GM19324 (cell line): ENCODE measurements around the gene MED31.
"Not testable (repeated sequence)": the region's sequence is repeated elsewhere in the genome, so short reads cannot be mapped to it uniquely, and the experiment has no call there.

Experiments used
- ATAC-seq: cut with Tn5 transposase; IDR thresholded peaks from one replicate; pipeline ENCODE4 v1.9.1; 2021; ENCODE audit warnings: mild to moderate bottlenecking, moderate library complexity; ENCODE audit not compliant: unreplicated experiment, low FRiP score

MED31 gene

DNA sequence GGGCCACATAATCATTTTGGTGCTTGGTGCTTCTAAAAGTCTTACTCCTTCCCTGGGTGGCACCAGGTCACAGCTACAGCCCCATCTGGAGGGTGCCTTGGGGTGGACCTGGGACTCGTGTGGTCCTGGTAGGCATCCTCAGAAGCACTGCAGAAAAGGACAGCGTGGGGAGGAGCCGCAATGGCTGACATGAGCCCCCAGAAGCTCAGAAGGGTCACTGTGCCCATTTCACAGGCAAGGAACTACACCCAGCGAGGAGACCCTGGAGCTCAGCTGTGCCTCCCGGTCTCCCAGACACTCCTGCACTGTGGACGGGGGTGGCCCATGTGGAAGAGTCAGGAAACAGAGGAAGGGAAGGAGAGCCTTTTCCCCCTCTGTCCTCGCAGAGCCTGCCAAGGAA lies 26.5 kb upstream of the MED31 start:
- no peak for ATAC-seq

DNA sequence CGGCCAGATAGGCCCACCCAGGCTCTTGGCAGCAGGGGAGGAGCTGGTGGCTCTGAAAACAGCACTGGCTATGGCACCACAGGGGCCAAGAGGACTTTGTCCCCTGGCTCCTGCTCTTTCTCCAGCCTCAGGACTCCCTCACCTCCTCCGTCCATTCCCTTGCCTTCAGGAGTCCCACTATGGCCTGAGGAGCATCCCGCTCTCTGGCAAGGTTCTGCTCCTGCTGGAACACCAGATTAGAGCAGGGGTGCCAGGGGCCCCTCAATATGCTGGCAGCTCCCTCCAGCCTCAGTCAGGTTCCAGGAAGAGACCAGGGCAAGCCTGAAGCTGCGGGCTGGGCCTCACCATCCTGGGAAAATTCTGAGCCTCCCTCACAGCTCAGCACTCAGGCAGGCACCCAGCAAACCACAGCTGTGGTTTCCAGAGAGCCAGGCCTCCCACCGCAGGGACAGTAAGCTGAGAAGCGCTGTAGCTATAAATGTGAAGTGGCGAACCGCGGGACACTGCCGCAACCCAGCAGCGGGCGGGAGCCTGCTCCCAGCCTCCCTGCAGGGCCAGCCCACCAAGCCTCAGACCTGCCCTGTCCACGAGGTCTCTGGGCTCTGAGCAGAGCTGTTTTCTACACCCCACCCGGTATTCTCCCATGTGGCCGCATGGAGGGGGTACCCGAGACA lies 25.9 kb upstream of the MED31 start:
- no peak for ATAC-seq

DNA sequence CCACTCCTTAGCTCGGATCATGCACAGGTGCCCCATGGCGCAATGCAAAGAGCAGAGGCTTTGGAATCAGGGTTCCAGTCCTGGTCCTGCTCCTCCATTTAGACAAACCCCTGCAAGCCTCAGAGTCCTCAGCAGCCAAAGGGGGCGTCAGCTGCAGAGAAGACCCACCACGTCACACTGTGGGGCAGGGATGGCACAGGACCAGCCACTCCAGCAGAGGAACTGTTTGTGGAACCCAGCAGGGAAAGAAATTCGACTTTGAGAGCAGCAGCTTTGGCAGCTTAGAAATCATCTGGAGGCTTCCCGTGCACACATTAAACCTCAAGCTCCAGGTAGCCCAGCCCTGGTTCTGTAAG lies 25.4 kb upstream of the MED31 start:
- ATAC-seq: no peak

DNA sequence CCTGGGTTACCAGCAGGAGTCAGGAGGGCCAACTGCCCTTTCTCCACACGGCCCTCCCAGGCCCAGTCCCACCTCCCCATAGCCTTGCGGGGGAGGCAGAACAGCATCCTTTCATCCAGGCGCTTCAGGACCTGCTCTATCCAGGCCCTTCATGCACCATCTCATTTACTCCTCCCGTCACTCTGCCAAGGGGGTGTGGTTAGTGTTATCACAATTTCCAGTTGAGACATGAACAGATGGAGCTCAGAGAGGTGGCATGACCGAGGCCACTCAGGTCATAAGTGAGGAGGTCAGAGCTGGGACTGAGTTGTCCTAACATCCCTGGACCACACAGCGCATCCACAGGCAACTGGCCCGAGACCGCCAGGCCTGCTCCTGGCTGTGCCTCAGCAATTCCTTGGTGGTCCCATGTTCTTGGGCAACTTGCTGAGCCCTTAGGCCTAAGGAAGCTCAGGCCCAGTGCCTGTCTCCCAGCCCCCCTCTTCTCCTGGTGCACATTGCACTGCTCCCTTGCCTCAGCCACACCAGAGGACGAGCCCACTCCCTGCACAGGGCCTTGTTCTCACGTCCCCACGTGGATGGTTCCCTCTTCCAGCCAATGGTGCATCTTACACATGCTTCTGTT lies 23.9 kb upstream of the MED31 start:
- no peak for ATAC-seq

DNA sequence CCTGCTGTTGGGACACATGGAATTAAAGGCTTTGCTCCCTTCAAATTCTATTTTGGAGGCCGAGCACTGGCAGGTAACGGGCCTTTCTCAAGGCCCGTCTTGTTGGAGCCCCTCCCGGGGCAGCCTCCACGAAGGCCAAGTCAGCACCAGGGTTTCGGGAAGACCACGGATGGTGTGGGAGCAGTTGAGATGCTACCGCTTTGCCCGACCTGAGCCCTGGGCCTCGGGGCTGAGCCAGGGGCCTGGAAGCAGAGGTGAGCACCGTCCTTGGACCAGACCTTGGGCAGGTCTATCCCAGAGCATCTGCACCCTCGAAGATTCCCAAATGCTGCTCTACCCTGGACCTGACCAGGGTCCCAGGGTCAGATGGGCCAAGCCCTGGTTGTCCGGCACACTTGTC lies 23.2 kb upstream of the MED31 start:
- no peak for ATAC-seq

DNA sequence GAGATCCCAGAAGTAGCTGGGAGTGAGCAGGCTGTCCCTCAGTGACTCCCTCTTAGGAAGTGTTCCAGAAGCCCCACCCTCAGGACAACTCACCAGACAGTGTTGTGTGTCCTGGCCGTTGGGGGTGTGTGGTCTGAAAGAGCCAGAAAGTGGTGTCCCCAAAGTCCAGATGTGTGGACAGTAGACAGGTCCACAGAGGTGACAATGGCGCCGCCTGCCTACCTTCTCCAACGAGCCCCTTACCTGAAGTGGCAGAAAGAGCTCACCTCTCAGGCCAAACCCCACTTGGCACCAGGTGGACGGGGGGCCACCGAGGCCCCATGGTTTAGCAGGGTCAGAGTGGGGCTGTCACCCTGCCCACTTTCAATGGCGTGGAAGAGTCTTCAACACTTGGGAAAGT lies 20.0 kb upstream of the MED31 start:
- ATAC-seq: no peak

DNA sequence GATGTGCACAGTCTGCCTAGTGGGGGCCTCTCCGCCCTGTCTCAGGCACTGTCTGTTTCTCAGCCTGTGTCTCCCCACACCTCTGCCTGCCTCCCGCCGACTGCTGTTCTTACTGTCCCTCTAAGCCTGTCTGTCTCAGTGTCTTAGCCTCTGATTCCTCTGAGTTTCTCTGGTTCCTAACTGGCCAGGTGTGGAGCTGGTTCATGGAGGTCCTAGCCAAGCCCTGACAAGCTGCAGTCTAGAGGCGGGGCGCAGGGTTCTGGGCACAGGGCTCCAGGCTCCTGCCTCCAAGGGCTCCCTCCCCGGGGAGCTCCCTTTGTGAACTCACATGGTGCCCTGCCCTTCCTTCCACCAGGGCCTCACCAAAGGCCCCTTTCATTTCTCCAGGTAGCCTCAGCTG lies 19.6 kb upstream of the MED31 start:
- no peak for ATAC-seq

DNA sequence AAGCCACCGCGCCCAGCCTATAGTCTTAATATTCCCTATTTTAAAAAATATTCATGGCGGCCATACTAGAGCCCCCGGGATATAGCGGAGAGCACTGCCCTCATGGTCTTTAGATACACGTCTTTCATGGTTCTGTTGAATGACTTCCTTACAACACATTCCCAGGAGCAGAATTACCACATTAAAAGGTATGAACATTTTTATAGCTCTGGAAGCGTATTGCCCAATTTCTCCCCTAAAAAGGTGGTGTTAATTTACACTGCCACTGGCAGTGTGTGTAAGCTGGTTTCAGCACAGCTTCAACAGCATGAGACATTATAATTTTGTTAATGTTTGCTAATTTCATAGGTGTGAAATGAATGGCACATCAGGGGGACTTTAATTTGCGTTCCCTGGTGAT lies 19.2 kb upstream of the MED31 start:
- no peak for ATAC-seq

DNA sequence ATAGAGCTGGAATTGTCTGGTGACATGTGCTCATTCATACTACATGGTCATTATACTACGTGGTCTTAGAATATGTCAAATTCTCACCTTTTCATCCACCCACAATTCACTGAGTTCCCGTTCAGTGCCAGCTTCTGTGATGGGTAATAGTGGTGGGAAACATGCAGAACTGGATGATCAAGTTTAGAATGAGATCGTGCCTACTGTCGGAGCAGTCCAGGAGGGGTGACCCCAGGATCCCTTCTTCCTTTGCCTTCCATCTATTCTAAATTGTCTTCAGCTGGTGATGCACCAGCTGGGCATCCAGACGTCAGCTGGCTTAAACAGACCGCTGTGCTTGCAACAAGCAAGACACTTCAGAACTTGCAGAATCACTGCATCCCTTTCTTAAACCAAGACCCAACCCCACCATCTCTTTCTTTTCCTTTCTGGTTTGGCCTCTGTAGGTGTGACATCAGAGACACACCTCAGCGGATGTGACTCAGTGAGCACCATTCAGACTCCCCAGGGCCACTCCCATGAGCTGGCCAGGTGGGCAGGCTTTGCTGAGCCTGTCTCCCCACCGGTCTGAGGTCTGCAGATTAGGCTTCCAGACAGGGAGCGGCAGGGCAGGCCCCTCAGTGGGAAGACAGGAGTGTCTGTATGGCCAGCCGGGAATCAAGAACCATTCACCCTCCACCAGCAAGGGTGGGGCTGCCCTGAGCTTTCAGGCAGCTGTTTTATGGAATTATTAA lies 18.2 kb upstream of the MED31 start:
- ATAC-seq: no peak

DNA sequence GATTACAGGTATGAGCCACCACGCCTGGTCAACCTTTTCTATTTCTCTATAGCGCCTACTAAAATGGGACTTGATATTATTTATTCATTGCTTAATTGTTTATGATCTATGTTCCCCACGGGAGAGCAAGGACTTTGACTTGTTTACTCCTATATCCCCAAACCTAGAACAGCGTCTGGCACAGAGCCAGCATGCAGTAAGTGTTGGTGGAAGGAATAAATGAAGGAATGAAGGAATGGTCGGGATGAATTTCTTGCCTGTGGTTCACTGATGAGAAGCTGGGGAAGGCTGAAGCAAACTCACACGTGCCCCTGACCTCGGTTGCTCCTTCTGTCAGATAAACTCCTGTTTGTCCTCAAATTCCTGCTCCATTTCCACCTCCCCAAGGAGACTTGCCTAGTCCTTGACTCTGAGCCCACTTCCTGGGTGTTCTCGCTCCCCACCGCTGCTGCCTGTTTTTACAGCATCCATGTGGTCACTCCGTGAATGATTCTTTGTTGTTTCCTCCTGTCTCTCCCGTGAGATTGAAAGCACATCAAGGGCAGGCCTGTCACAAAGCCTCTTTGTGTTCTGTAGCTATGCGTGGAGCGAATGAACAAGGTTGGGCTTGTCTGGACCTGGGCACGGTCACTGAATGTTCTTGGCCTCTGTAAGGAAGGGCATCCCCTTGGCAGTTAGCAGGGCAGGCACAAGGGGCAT lies 17.5 kb upstream of the MED31 start:
- no peak for ATAC-seq

DNA sequence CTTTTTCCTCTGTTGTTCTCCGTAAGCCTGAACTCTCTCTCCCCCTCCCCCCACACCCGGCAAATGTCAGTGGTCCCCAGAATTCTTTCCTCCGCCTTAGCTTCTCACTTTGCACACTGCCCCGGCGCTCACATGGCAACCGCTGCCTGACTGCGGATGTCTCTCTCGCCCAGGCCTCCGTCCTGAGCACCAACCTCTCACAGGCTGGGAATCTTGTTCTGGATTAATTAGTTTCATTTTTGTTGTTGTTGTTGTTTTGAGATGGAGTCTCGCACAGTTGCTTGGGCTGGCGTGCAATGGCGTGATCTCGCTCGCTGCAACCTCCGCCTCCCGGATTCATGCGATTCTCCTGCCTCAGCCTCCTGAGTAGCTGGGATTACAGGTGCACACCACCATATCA lies 16.8 kb upstream of the MED31 start:
- ATAC-seq: no peak

DNA sequence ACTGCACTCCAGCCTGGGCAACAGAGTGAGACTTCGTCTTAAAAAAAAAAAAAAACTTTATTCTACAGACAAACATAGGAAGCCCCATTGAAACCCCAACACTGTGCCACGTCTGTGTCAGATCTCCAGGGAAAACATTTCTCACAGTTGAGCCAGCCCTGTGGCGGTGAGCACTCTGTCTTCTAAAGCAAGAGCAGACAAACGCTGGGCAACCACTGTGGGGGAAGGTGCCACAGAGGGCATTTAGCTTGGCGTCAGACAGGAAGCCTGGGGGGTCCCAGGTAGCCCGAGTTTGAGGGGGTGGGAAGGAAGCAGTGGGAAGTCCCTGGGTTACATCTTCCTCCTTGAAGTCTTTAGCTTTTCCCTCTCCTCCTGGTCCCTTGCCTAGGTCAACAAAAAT lies 16.1 kb upstream of the MED31 start:
- no peak for ATAC-seq

DNA sequence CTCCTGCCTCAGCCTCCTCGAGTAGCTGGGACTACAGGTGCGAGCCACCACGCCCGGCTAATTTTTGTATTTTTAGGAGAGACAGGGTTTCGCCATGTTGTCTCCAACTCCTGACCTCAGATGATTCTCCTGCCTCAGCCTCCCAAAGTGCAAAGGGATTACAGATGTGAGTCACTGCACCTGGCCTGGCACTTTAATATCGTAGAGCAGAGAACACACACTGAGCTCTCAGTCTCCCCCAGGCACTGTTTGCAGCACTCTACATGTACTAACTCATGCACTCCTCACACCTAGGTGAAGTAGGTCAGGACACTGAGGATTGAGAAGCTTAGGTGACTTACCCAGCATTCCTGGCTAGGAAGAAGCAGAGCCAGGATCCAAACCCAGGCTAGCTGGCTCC lies 15.2 kb upstream of the MED31 start:
- ATAC-seq: no peak

DNA sequence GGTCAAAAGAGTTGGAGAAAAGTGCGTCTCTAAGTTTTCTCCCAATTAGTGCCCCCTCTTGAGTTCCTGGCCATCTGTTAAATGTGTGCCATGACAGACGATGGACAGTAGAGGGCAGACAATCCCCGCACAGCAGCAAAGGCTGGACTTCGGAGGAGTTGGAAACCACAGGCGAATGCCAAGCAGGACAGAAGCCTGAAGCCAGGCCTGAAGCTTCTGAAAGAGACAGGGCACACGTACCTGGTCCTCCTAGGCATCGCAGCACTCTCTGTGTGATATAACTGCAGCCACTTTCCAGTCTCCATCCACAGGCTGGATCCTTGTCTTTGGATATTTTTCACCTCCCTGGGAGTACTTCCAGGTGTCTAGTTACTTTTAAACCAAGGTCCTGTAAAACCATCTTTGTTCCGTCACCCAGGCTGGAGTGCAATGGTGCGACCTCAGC lies 14.7 kb upstream of the MED31 start:
- no peak for ATAC-seq

DNA sequence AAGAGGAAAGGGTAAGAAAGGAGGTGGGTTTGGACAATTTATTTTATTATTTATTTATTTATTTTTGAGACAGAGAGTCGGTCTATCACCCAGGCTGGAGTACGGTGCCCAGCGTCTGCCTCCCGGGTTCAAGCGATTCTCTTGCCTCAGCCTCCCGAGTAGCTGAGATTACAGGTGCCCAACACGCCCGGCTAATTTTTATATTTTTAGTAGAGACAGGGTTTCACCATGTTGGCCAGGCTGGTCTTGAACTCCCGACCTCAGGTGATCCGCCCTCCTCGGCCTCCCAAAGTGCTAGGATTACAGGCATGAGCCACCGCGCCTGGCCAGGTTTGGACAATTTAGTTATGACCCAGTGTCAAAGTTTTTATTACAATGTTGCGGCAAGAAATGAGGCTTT lies 11.8 kb upstream of the MED31 start:
- ATAC-seq: not testable (repeated sequence)

DNA sequence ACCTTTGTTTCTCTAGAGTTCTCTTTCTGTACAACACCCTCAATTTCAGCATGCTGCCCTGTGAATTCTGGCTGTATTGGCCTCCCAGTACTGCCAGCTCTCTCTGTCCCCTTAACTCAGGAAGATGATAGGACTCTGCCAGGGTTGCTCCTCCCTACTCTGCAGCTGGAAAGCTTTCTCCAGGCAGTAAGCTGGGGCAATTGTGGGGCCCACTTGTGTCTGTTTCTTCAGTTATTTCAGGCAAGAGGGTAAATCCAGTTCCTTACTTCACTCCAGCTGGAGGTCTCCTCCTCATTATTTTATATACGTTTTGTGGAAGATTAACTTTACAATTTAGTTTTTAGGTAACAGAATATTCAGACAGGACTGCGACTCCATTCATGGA lies 10.1 kb upstream of the MED31 start:
- ATAC-seq: no peak

DNA sequence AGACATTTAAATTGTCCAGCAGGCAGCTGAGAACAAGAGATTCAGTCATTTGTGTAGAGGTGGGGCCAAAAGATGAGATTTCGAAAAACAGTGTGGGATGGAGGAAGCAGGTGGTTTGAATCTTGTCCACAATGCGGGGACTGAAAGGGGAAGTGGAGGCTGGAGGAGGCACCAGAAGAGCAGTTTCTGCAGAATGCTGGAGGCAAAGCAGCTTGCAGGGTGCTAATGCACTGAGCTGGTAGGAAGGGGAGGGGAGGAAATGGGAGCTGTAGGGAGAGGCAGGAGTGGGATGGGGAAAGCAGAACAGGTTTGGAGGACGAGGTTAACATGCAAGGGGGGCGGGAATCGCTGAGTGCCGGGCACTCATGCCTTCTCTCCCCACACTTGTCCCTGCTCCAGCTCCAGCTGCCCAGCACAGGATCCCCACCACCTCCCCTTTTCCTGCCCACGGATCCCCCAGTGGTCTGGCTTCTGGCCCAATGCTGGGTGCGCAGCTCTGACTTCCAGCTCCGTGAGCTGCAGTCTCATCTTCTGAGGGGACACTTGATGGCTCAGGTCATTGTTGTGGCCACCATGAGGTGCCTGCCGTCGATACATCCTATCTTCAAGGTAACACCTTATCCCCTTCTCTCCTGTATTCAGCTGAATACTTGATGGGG lies 9.5 kb upstream of the MED31 start:
- no peak for ATAC-seq

DNA sequence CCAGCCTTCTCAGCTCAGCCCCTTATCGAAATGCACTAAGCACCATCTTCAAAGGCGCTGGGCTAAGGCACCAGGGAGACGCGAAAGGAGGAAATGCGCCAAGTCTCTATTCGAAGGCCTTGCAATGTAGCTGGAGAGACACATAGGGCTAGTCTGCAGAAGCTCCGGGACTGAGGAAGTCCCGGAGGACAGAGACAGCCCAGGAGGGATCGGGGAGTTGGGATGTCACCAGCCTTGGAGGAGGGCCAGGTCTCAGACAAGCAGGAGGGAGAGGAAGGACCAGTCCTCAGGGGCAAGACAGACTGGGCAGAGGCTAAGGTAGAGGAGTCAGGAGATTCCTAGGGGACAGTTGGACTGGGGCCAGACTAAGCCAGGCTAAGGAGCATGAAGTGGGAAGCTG lies 8.7 kb upstream of the MED31 start:
- ATAC-seq: no peak

DNA sequence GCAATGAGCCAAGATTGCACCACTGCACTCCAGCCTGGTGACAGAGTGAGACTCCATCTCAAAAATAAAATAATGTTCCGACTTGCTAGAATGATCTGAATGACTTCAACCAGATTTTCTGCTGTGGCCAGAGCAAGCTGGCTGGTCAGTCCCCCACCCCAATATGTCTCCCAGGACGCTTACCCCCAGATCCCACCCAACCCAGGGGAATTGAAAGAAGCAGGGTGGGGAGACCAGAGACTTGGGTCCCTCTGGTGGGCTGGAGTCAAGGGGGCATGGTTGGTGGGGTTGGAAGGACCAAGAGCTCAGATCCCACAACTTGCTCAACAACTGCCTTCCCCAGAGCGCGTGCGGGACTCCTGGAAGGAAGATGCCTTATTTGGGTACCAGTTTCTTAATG lies 7.0 kb upstream of the MED31 start:
- not testable (repeated sequence) for ATAC-seq

DNA sequence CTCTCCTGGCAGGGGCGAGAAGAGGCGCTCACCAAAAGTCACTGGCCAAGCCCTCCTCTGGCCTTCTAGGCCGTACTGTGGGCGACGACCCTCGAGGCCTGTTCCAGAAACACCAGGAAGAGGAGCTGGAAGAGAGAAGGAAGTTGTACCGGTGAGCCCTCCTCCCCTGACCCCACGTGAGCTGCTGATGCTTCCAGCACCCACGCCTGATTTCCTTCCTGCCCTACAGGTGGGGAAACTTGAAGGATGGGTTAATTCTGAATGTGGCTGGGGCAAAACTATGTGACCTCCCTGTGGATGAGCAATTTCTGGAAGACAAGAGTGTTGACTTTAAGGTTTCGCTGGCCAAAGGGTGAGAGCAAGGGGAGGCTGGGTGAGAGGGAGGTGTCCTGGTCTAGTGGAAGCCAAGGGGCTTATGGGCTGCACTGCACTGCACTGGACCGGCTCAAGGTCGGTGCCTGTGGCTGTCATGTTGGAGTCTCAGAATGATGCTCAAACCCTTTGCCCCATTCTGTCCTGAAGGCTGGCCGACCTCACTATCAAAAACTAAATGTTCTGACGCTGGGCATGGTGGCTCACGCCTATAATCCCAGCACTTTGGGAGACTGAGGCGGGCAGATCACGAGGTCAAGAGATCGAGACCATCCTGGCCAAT lies 6.4 kb upstream of the MED31 start:
- ATAC-seq: no peak
